GM12892 (cell line): ENCODE data around the gene FAM120A.

Source experiments
- DNase-seq: peaks from one replicate; pipeline ENCODE4 v3.0.0; 2011; ENCODE audit not compliant: insufficient read length
- FAIRE-seq: peaks from 2 replicates; lab custom pipeline; 2011; peaks lifted over from hg19 to GRCh38; lab: Jason Lieb, UNC
- POLR2A ChIP-seq: IDR thresholded peaks from 2 replicates; pipeline ENCODE4 v1.6.1; 2011; ENCODE audit warnings: low read depth, low read length, control low read depth
- POLR2AphosphoS5 ChIP-seq: IDR thresholded peaks from 2 replicates; pipeline ENCODE4 v1.6.1; 2011; ENCODE audit warnings: low read depth, low read length, control low read depth
- TAF1 ChIP-seq: IDR thresholded peaks from 2 replicates; pipeline ENCODE4 v1.6.1; 2011; ENCODE audit warnings: low read depth, mild to moderate bottlenecking, control low read depth, low read length, borderline replicate concordance

FAM120A gene

DNA sequence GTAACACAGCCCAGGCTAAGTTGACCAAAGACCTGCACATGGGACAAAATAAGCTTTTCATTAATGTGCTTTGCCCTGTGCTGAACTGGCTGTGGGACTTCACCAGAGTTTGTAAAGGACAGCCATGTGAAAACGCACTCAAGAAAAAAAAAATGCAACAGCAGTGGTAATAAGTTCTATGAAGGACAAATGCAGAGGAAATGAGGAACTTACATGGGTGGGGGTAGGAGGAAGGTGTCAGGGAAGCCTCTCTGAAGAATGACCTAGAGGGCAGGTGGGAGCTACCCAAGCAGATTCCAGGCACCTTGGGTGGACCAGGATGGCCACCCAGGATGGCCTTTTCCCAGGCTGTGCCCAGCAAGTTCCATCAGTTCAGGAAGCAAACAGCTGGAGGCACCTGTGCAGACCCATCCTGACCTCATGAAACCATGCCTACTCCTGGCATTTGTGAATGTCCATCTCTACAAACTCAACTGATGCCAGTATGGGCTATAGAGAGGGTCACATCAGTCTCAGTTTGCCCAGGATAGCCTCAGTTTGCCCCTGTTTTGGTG is 118.2 kb downstream of the FAM120A start:
- DNase-seq: no peak
- TF ChIP-seq POLR2AphosphoS5 (no peak), POLR2A (no peak), TAF1 (no peak)
- no peak for FAIRE-seq

DNA sequence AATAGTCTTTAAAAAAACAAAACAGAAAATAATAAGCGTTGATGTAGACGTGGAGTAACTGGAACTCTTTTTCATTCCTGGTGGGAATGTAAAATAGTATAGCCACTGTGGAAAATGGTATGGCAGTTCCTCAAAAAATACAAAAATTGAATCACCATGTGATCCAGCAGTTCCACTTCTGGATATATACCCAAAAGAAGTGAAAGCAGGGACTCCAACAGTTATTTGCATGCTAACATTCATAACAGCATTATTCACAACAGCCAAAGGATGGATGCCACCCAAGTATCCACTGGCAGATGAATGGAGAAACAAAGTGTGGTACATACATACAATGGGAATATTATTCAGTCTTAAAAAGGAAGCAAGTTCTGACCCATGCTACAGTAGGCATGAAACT is 120.7 kb downstream of the FAM120A start:
- FAIRE-seq (no peak), DNase-seq (no peak)
- TF ChIP-seq POLR2A: no peak
- TF ChIP-seq POLR2AphosphoS5: no peak
- no peak for TF ChIP-seq TAF1

DNA sequence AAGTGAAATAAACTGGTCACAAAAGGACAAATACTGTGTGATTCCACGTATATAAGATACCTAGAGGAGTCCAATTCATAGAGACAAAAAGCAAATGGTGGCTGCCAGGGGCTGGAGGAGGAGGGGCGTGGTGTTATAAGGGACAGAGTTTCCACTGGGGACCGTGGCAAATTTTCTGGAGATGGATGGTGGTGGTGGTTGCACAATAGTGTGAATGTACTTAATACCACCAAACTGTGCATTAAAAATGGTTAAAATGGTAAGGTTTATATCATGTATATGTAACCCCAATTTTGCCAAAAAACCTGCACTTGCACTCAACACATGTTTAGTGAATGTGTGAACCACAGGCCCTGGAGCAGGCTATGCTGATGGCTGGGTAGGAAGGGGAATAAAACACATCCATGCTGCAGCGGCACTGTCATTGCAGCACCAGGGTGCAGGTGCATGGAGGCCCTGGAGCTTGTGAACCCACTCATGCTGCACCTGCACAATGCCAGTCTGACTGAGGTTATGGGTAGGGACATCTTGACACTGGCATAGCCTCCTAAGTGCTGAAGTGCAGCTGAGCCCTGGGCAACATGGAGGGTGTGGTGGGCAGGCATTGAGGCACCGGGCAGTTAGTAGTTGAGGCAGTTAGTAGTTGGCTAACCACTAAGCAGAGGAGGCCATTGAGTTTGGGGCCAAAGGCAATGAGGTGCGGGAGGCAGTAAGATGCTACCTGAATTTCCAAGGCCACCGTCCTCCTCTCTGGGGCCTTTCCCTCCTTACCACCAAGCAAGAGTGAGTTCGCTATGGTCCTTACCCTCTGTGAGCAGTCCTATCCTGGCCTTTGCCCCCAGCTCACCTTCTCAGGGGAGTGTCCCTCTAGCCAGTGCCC is 121.4 kb downstream of the FAM120A start:
- FAIRE-seq: no peak

DNA sequence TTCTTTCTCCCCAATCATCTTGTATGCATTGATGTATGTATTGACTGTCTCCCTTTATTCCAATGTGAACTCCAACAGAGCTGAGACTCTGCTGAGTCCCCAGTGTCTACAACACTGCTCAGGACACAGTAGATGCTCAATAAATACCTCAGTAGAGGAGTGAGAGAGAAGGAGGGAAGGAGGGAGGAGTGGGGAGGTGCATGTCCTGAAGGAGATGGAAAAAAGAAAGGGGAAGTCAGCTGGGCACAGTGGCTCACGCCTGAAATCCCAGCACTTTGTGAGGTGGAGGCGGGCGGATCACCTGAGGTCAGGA is 122.0 kb downstream of the FAM120A start:
- no peak for FAIRE-seq
- no peak for TF ChIP-seq TAF1
- TF ChIP-seq POLR2A: no peak
- TF ChIP-seq POLR2AphosphoS5: no peak
- no peak for DNase-seq

More for the DNA sequence above, 121.4 kb downstream of the FAM120A start:
- TF ChIP-seq POLR2AphosphoS5 (no peak), POLR2A (no peak), TAF1 (no peak)
- no peak for DNase-seq

DNA sequence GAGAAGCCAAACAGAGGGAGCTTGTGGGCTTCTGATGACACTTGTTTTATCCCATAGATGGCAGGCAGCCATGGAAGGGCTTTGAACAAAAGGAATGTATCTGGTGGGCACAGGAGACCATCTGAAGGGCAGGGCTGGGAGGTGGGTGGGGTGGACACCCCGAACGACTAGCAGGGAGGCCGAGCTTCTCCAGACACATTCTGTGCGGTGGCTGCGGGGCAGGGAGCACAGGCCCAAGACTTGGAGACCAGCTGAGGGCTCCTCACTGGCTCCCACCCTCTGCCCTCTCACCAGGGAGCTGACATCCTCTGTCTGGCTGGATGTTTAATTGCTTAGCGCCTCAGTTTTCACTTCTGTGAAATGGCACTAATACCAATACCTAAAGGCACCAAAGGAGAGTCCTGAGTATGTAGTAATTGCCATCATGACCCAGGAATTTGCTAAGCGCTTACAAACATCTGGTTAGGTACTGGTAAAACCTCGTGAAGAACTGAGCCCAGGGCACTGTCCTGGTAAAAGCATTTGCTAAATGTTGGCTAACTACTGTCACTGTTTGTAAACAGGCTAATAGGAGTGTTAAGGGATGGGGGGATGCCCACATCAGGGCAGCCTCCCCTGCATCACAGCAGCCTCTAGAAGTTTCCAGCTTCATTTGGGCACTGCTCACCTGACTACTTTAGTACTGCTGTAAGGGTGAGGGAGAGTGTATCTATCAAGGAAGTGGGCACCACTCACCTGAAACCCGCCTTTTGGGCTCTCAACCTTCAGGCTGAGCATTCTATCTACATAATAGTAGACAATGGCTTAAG is 122.8 kb downstream of the FAM120A start:
- no peak for FAIRE-seq
- DNase-seq: no peak
- TF ChIP-seq POLR2AphosphoS5 (no peak), TAF1 (no peak), POLR2A (no peak)

DNA sequence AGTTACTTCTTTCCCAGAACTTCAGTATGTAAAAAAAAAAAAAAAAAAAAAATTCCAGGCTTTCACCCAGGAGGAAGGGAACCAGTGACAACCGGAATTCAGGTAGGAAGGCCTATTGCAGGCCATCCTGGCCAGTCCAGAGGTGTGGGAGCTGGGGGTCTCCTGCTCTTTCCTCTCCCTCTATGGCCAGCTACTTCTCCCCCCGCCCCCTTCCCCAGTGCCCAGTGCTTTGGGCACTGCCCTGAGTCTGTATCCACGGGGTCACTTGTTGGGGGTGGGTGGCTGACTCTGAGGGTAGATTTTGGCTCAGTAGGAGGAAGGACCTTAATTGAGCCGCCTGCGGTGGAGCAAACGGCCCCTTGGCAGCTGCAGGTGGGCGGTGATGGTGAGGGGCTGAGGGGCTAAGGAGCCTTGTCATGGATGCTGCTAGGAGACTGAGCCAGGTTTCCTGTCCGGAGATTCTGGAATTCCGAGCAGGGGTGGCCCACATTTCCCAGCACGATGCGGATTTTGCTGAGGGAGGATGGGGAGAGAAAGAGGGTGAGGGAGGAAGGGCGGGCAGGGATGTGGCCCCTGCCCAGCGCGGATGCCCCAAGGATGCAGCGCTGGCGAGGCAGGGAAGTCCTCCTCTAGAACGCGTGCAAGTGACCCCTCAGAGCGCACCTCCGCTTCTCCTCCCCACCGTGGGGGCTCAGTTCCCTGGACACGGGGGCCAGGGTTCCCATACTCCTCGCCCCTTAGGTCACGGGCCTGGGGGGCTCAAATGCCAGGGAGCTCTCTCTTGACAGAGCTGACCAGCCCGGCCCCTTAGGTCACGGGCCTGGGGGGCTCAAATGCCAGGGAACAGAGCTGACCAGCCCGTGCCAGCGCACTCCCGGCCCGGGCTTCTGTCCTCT is 123.7 kb downstream of the FAM120A start:
- DNase-seq: no peak
- TF ChIP-seq POLR2A (no peak), POLR2AphosphoS5 (no peak), TAF1 (no peak)
- FAIRE-seq: no peak

DNA sequence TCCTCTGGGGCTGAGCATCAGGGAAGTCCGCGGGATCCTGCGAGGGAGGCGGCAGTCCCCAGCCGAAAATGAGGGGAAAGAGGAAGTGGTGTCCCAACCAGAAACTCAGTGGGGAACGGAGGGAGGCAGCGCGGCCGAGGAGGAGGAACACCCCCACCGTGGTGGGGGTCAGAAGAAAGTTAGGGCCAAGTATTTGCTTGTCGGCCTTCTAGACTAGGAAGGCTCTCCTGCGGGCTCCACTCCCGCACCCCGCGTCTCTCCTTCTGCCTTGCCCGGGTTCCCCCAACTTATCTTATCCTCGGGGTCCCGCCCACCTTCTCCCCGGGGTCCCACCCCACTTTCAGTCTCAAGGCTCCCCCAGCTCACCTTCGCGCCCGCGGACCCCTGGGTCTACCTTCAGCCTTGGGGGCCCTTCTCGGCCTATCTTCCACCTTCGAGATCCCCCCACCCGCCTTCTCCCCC is 124.3 kb downstream of the FAM120A start:
- DNase-seq (peak; percentile 70), FAIRE-seq (peak; percentile 74)
- 0 out of 2 replicates have a peak, but pooled peaks have one; percentile 31 for TF ChIP-seq POLR2AphosphoS5
- TF ChIP-seq POLR2A: peak; percentile 53
- no peak for TF ChIP-seq TAF1

DNA sequence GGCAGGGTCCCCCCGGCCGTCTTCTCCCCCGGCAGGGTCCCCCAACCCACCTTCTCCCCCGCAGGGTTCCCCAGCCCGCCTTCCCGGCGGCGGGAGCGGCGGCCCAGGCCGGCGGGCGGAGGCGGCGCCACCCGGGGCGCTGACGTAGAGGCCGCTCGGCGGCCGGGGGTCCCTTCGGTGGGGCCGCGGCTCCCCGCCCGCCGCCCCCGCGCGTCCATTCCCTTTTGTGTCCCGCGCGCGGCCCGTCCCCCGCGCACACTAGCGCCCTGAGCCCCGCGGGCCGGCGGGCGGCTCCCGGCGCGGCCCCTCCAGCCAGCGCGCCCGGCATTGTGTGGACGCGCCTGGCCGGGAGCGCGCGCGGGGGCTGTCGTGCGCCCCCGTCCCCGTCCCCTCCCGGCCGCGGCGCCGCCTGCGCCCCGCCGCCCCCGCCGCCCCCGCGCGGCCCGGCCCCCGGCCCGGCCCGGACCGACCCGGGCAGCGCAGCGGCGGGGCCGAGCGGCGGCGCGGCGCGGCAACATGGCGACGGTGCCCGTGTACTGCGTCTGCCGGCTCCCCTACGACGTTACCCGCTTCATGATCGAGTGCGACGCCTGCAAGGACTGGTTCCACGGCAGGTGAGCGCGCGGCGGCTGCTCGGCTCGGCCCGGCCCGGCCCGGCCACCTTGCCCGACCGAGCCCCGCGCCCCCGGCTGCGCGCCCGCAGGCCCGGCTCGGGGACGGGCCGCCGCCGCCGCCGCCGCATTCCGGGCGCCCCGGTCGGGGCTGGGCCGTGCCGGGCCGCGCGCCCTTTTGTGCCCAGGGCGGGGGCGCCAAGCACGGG is 125.0 kb downstream of the FAM120A start, which contains the start of gene PHF2:
PHF2 (plus strand) TSS at position 327 of the 820 bp plus-strand sequence; CDS start at position 517, 190 bp downstream.
- FAIRE-seq (peak; percentile 75), DNase-seq (peak; percentile 63)
- TF ChIP-seq POLR2A (no peak), TAF1 (no peak), POLR2AphosphoS5 (no peak)

DNA sequence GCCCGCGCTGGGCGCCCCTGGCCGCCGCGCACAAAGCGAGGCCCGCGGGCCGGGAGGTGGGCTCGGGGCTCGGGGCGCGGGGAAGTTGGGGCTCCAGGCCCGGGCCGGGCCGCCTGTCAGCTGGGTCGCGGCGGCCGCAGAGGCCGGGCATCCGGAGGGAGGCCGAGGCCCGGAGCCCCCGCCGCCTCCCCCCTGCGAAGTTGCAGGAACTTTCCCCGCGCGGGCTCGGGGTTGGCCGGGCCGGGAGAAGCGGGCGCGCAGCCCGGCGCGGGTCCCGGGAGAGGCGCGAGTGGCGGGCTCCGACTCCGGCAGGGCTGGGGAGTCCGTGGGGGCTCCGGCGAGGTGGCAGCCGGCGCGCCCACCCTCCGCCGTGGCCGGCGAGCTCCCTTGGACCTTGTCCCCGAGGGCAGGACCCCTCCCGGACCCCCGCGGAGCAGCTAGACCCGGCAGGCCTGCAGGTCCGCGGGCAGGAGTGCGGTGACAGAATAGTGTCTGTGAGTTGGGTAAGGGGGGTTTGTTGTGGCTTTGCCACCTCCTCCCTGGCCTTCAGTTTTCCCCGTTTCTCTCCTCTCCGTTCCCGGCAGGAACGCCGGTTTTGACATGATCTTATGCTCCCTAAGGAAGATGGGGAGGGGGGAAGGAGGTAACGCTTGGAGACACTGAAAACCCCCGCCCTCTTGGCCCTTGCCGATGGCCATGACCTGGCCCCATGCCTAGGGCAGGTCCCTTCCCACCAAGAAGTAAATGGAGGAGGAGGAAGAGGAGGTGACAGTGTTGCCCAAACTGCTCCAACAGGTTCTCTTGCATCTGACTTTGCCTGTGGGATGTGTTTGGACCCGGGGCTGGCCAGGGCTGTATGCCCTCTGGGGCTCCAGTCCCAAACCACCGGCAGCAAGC is 125.8 kb downstream of the FAM120A start:
- TF ChIP-seq POLR2AphosphoS5 (no peak), POLR2A (no peak), TAF1 (no peak)
- DNase-seq (peak; percentile 50), FAIRE-seq (peak; percentile 53)
